OCI-LY7 (cell line): ENCODE measurements around the gene C12orf75. TPM values are rescaled to one million over a fixed set of nuclear protein-coding genes. Genes with fewer than 3 reads are reported as not detected.

Experiments used
- BruUV-seq: library from RNA; stranded (reverse); fragments of 400-500 nt; replicated peaks from 2 replicates; lab custom pipeline; 2021; lab: Mats Ljungman, UMichigan
- CTCF ChIA-PET: fragments of 300-600 bp; sonication (Branson Sonifier 250); formaldehyde crosslinking; loops from one replicate; lab custom pipeline; 2022; ENCODE audit warnings: antibody characterized with exemption; ENCODE audit not compliant: unreplicated experiment; lab: Charles Lee
- POLR2A ChIA-PET: fragments of 300-600 bp; sonication (Branson Sonifier 250); formaldehyde crosslinking; loops from one replicate; lab custom pipeline; 2022; ENCODE audit warnings: antibody characterized with exemption; lab: Charles Lee
- DNase-seq: peaks from one replicate; pipeline ENCODE4 v3.0.0-alpha.2; 2015; ENCODE audit warnings: low spot score
- H2AFZ ChIP-seq: fragments of 200-600 bp; sonication (generic), shearing (Covaris generic); 2 replicates; pipeline ENCODE4 v1.6.1; 2014; ENCODE audit warnings: mild to moderate bottlenecking, antibody characterized with exemption, low read length, moderate library complexity
- H3K27ac ChIP-seq: fragments of 200-600 bp; sonication (generic); 2 replicates; pipeline ENCODE4 v1.5.1; 2014; ENCODE audit warnings: mixed run types, low read depth, mild to moderate bottlenecking, moderate library complexity, low read length, inconsistent platforms; ENCODE audit not compliant: poor library complexity, severe bottlenecking
- H3K36me3 ChIP-seq: fragments of 200-600 bp; sonication (generic); 2 replicates; pipeline ENCODE4 v1.6.1; 2014; ENCODE audit warnings: mild to moderate bottlenecking, antibody characterized with exemption, low read length, moderate library complexity, mixed read lengths; ENCODE audit not compliant: insufficient read depth
- H3K4me1 ChIP-seq: fragments of 200-600 bp; sonication (generic); 2 replicates; pipeline ENCODE4 v1.5.1; 2014; ENCODE audit warnings: mild to moderate bottlenecking, low read length; ENCODE audit not compliant: insufficient read depth, poor library complexity, severe bottlenecking
- H3K4me2 ChIP-seq: fragments of 200-600 bp; sonication (generic); 2 replicates; pipeline ENCODE4 v1.6.1; 2014; ENCODE audit warnings: mild to moderate bottlenecking, low read length
- H3K4me3 ChIP-seq: fragments of 200-600 bp; sonication (generic); 2 replicates; pipeline ENCODE4 v1.5.1; 2014; ENCODE audit warnings: mild to moderate bottlenecking, low read depth, low read length; ENCODE audit not compliant: poor library complexity, severe bottlenecking
- H3K79me2 ChIP-seq: fragments of 200-600 bp; sonication (generic); 2 replicates; pipeline ENCODE4 v1.6.1; 2016; ENCODE audit warnings: low read depth, mild to moderate bottlenecking, low read length, moderate library complexity, mixed read lengths; ENCODE audit not compliant: insufficient read depth
- H3K9me2 ChIP-seq: fragments of 200-600 bp; sonication (generic); 2 replicates; pipeline ENCODE4 v1.6.1; 2016; ENCODE audit warnings: mild to moderate bottlenecking, low read length, mixed read lengths; ENCODE audit not compliant: insufficient read depth
- H3K9me3 ChIP-seq: fragments of 200-600 bp; sonication (generic); 2 replicates; pipeline ENCODE4 v1.6.1; 2014; ENCODE audit warnings: mild to moderate bottlenecking, mixed run types, low read length, mixed read lengths
- H4K20me1 ChIP-seq: fragments of 200-600 bp; sonication (generic); 2 replicates; pipeline ENCODE4 v1.6.1; 2014; ENCODE audit warnings: mild to moderate bottlenecking, antibody characterized with exemption, low read length, moderate library complexity, mixed read lengths; ENCODE audit not compliant: insufficient read depth
- EZH2phosphoT487 ChIP-seq: fragments of 200-600 bp; sonication (generic); IDR thresholded peaks from 2 replicates; pipeline ENCODE4 v1.6.1; 2018; ENCODE audit warnings: low read depth, borderline replicate concordance, mild to moderate bottlenecking, mixed run types, antibody characterized with exemption, low read length, moderate library complexity, mixed read lengths
- intact Hi-C: fragments of 100-400 bp; cut with micrococcal nuclease; formaldehyde crosslinking; loops from one replicate; pipeline ENCODE4 v1.10.0; 2022; ENCODE audit not compliant: unreplicated experiment
- total RNA-seq, 2 experiments: library from RNA; depleted of rRNA in 1 of 2; stranded (reverse); fragments of >200 nt in 1 of 2; shearing (Covaris generic) in 1 of 2; gene quantifications; 2 replicates each; pipeline ENCODE4 v1.2.3, GENCODE V29; 2014 to 2022
- TF ChIP-seq, protein P1 (sequence below): fragments of 200-600 bp; sonication (generic); conservative IDR thresholded peaks from 2 replicates; pipeline ENCODE4 v1.5.1; 2014; ENCODE audit warnings: mild to moderate bottlenecking, antibody characterized with exemption, low read length, moderate library complexity, mixed read lengths

C12orf75 gene
- total RNA-seq, 2 experiments from 2014 or later, result 147 to 505 TPM

DNA sequence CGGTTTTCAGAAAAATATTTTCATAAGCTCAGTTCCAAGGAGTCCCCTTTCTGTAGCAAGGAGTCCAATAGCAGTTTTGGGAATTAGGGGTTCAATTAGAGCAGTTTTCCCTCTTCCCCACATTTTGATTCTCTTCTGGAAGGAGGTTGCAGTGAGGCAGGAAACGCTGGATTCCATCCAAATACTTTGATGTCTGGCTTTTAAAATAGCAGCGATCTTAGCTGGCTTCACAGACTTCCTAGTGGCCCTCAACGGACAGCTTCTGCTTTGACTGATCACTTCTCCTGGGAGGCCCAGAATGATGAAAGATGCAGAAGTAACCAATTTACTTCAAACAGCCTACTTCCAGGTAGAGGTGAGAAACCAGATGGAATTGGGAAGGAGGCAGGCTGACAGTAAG lies 63.1 kb downstream of the C12orf75 start:
- no peaks in the 10 kb centered on the region for H3K79me2 ChIP-seq
- DNase-seq, result no peak
- no peaks in the 10 kb centered on the region for H3K36me3 ChIP-seq
- intact Hi-C loops, result no loop called here
- ChIA-PET CTCF (no interaction called here), POLR2A (interaction anchor here (0.6 kb wide), 2 partner anchors 57 to 1045 kb away, joined by 4 to 5 read pairs; no protein-coding TSS in a partner anchor)
- no peaks in the 10 kb centered on the region for H4K20me1 ChIP-seq
- no peaks in the 10 kb centered on the region for H3K9me2 ChIP-seq
- TF ChIP-seq, protein P1, sequence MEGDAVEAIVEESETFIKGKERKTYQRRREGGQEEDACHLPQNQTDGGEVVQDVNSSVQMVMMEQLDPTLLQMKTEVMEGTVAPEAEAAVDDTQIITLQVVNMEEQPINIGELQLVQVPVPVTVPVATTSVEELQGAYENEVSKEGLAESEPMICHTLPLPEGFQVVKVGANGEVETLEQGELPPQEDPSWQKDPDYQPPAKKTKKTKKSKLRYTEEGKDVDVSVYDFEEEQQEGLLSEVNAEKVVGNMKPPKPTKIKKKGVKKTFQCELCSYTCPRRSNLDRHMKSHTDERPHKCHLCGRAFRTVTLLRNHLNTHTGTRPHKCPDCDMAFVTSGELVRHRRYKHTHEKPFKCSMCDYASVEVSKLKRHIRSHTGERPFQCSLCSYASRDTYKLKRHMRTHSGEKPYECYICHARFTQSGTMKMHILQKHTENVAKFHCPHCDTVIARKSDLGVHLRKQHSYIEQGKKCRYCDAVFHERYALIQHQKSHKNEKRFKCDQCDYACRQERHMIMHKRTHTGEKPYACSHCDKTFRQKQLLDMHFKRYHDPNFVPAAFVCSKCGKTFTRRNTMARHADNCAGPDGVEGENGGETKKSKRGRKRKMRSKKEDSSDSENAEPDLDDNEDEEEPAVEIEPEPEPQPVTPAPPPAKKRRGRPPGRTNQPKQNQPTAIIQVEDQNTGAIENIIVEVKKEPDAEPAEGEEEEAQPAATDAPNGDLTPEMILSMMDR, result no peak
- BruUV-seq, result no TSS peak
- no peaks in the 10 kb centered on the region for H3K4me1 ChIP-seq
- no peak overlapping the region for H3K4me3 ChIP-seq
- H3K4me2 ChIP-seq, result no peak overlapping the region
- H3K9me3 ChIP-seq, result peaks cover 10% of the 10 kb centered on the region; the same call in 1 of the 2 replicates
- no peak overlapping the region for H2AFZ ChIP-seq
- no peak overlapping the region for H3K27ac ChIP-seq

- Histone ChIP-seq H3K27ac (no peak overlapping the region), H2AFZ (no peak overlapping the region), H3K4me1 (no peaks in the 10 kb centered on the region), H3K4me3 (no peak overlapping the region), H3K9me3 (peaks cover 14% of the 10 kb centered on the region; the same call in 1 of the 2 replicates), H3K9me2 (no peaks in the 10 kb centered on the region), H3K79me2 (no peaks in the 10 kb centered on the region), H4K20me1 (no peaks in the 10 kb centered on the region), H3K4me2 (no peak overlapping the region), H3K36me3 (no peaks in the 10 kb centered on the region)
- POLR2A ChIA-PET, result interaction anchor here (0.6 to 0.9 kb wide), 5 partner anchors 9 to 900 kb away, joined by 3 to 5 read pairs (median 3); no protein-coding TSS in a partner anchor
- intact Hi-C loops, result no loop called here
- DNase-seq, result no peak
- no peak for TF ChIP-seq EZH2phosphoT487
- TF ChIP-seq, protein P1, result no peak
- BruUV-seq, result no TSS peak
- CTCF ChIA-PET, result no interaction called here
These were observed 65.5 kb downstream of the C12orf75 start for GRCh38 chr12:105396024-105396423.

DNA sequence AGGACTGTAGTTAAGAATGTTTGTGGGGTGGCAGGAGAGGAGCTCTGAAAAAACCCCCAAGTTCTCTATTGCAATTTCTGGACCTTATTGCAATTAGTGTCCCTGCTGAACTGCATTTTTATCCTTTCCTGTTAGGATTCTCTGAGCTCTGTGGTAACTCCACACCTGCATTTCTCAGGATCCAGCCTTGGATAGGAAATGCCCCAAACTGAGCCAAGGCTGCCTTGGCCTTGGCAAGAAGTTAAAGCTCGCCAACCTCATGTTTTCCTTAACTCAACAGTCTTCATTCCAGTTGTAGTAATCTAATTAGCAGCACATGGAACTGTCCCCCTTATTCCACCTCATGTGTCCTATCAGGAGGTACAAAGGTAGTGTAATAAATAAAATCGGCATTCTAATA lies 66.5 kb downstream of the C12orf75 start:
- ChIA-PET CTCF (no interaction called here), POLR2A (no interaction called here)
- H3K4me2 ChIP-seq, result no peak overlapping the region
- intact Hi-C loops, result no loop called here
- TF ChIP-seq, protein P1, result no peak
- TF ChIP-seq EZH2phosphoT487, result no peak
- H3K4me1 ChIP-seq, result no peaks in the 10 kb centered on the region
- no peaks in the 10 kb centered on the region for H3K79me2 ChIP-seq
- H3K4me3 ChIP-seq, result no peak overlapping the region
- H3K36me3 ChIP-seq, result no peaks in the 10 kb centered on the region
- H4K20me1 ChIP-seq, result no peaks in the 10 kb centered on the region
- DNase-seq, result no peak
- peaks cover 14% of the 10 kb centered on the region; the same call in 1 of the 2 replicates for H3K9me3 ChIP-seq
- H2AFZ ChIP-seq, result no peak overlapping the region
- BruUV-seq, result no TSS peak
- no peak overlapping the region for H3K27ac ChIP-seq
- no peaks in the 10 kb centered on the region for H3K9me2 ChIP-seq
